T-helper 17 cell (primary cell): ENCODE results near the gene SEZ6. TPM values are rescaled to one million over a fixed set of nuclear protein-coding genes. Genes with fewer than 3 reads are reported as not detected.
A peak's percentile ranks its signal among the peaks of the same experiment; 100 is the strongest.

ENCODE experiments used
- ATAC-seq: fragments of 150-1000 bp; cut with Tn5 transposase; 2 replicates; pipeline ENCODE4 v1.10.0; 2021; ENCODE audit warnings: mild to moderate bottlenecking, moderate library complexity
- DNase-seq, 3 donors: peaks; one replicate each; pipeline versions ENCODE4 v3.0.0 to v3.0.0-alpha.2; 2020 to 2021
- H3K9me3 ChIP-seq: one replicate; pipeline ENCODE4 v1.7.0; 2013; ENCODE audit warnings: low read length, mild to moderate bottlenecking; ENCODE audit not compliant: control insufficient read depth, poor library complexity, severe bottlenecking
- H3K27ac Mint-ChIP-seq: one replicate; pipeline ENCODE4 v1.8.0; 2022; ENCODE audit warnings: mild to moderate bottlenecking, moderate library complexity, mixed read lengths
- H3K27me3 Mint-ChIP-seq: one replicate; pipeline ENCODE4 v1.8.0; 2022; ENCODE audit warnings: mixed read lengths
- H3K36me3 Mint-ChIP-seq: one replicate; pipeline ENCODE4 v1.8.0; 2022; ENCODE audit warnings: low read depth, mixed read lengths
- H3K4me1 Mint-ChIP-seq: one replicate; pipeline ENCODE4 v1.8.0; 2022; ENCODE audit warnings: mild to moderate bottlenecking, mixed read lengths
- H3K4me3 Mint-ChIP-seq: one replicate; pipeline ENCODE4 v1.8.0; 2022; ENCODE audit warnings: mild to moderate bottlenecking, moderate library complexity, mixed read lengths
- total RNA-seq, 4 donors: library from RNA in 2 of 4; stranded (reverse) in 2 of 4; gene quantifications; one replicate each; pipeline ENCODE4 v1.2.3 and lab custom pipeline; 2022 to 2026

The SEZ6 gene
- total RNA-seq, 2 donors from 2014 or later, result 0.35 to 0.47 TPM

DNA sequence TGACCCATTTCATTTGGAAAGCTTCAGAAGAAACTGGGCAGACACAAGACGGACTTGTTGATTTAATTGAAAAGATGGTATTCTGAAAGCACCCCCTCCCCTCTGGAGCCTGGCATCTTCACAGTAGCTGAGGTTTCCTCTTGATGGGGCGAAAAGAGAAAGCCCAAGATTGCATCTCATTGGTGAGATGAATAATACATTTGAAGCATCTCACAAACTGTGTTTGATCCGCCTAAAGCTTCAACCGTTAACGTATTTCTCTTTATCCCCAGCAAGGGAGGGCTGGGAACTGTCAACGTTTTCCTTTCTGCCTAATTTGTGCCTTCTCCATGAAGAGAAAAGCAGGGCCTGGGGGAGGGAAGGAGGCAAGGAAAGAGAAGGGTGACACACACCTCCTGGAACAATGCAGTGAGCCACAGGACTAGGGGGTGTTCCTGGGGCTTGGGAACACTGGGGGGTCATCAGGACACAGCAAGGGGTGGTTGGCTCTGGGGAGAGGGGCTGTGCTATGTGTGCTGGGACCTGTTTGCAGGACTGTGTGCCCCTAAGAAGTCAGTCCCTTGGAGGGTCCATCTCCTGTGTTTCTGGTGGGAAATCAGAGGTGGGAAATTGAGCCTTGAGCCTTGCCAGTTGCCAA, 18.6 kb upstream of the SEZ6 start:
- DNase-seq (no peak), ATAC-seq (no peak)
- Mint-ChIP-seq H3K4me1 (peaks cover 7% of the 10 kb centered on the region), H3K27me3 (peaks cover 78% of the 10 kb centered on the region), H3K4me3 (no peak overlapping the region), H3K27ac (no peak overlapping the region), H3K36me3 (peaks cover 7% of the 10 kb centered on the region)
- H3K9me3 ChIP-seq, result no peaks in the 10 kb centered on the region

GRCh38 chr17:29022074-29022473, 16.2 kb upstream of the SEZ6 start:
- ATAC-seq (no peak), DNase-seq (no peak)
- Mint-ChIP-seq H3K4me1 (peaks cover 12% of the 10 kb centered on the region), H3K27ac (no peak overlapping the region), H3K27me3 (peaks cover 80% of the 10 kb centered on the region), H3K4me3 (no peak overlapping the region), H3K36me3 (peaks cover 7% of the 10 kb centered on the region)
- no peaks in the 10 kb centered on the region for H3K9me3 ChIP-seq

DNA sequence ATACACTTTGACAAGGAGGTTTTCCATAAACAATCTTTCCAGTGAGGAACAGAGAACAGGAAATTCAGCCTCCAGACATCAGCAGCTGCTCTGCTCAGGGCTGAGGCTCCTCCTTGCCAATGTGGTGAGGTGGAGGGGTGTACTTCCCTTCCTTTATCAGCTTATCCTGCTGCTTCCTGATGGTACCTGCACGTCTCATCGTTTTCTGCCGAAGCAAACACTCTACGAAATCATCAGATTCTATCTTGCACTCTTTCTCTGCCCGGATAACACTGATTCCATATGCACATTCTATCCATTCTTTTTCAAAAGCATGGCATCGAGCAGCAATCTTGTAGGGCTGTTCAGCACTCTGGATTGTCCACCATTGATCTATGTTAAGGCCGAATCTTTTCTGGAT, 15.4 kb upstream of the SEZ6 start:
- peaks cover 81% of the 10 kb centered on the region for H3K27me3 Mint-ChIP-seq
- H3K4me1 Mint-ChIP-seq, result peaks cover 10% of the 10 kb centered on the region
- peak overlapping the region; percentile 39 for H3K4me3 Mint-ChIP-seq
- peaks cover 7% of the 10 kb centered on the region for H3K36me3 Mint-ChIP-seq
- H3K9me3 ChIP-seq, result no peaks in the 10 kb centered on the region
- H3K27ac Mint-ChIP-seq, result no peak overlapping the region
- DNase-seq, result no peak
- ATAC-seq, result no peak

- H3K9me3 ChIP-seq, result no peaks in the 10 kb centered on the region
- Mint-ChIP-seq H3K27ac (no peak overlapping the region), H3K4me3 (no peak overlapping the region), H3K27me3 (peaks cover 78% of the 10 kb centered on the region), H3K4me1 (peaks cover 10% of the 10 kb centered on the region), H3K36me3 (peaks cover 7% of the 10 kb centered on the region)
- DNase-seq (no peak), ATAC-seq (no peak)
Observed at GRCh38 chr17:29020576-29020975, 14.7 kb upstream of the SEZ6 start.

- H3K27ac Mint-ChIP-seq, result no peak overlapping the region
- peaks cover 78% of the 10 kb centered on the region for H3K27me3 Mint-ChIP-seq
- peaks cover 10% of the 10 kb centered on the region for H3K4me1 Mint-ChIP-seq
- H3K4me3 Mint-ChIP-seq, result peak overlapping the region; percentile 12
- H3K9me3 ChIP-seq, result no peaks in the 10 kb centered on the region
- DNase-seq, result no peak
- H3K36me3 Mint-ChIP-seq, result peaks cover 7% of the 10 kb centered on the region
- ATAC-seq, result no peak
Observed at GRCh38 chr17:29019475-29020181, 13.8 kb upstream of the SEZ6 start.

- Mint-ChIP-seq H3K4me3 (no peak overlapping the region), H3K27me3 (peaks cover 75% of the 10 kb centered on the region), H3K27ac (no peak overlapping the region), H3K36me3 (peaks cover 7% of the 10 kb centered on the region), H3K4me1 (peaks cover 10% of the 10 kb centered on the region)
- no peaks in the 10 kb centered on the region for H3K9me3 ChIP-seq
- ATAC-seq (no peak), DNase-seq (no peak)
Observed at GRCh38 chr17:29018788-29019474, 13.1 kb upstream of the SEZ6 start.

DNA sequence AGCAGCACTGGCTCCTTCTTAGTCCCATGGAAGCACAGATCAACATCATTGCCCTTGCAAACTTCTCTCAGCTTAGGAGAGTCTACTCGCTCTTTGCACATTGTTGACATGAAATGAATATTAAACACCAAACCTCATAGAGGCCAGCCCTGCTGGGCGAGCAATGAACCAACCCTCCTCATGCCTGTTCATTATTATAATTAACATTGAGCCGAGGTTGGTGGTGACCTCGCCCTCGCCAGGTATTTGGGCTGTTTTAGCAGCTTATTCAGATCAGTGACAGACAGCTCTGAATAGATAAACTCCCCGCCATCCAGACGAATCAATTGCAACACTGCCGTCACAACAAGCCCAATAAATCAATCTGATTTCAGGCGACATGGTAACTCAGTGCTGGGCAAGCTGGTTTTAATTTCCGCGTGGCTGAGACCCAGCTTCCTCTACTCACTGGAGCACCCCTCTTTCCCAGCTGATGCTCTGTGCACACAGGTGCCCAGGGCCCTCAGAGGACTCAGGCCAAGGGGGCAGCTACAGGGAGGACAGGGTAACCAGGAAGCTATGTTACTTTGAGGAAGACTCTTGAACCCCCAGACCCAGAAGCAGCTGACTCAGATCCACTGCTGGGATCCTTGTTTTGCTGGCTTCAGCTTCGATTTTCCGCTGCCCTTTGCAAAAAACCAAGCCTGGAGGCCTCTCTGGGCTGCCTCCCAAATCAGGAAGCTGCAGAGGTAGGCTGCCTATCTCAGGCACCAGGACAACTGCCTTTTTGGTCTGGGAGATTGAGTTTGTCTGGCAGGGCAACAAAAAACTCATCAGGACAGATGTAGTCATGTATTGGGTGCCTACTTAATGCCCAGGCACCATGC, 10.7 kb upstream of the SEZ6 start:
- no peak overlapping the region for H3K27ac Mint-ChIP-seq
- H3K4me1 Mint-ChIP-seq, result peaks cover 10% of the 10 kb centered on the region
- DNase-seq (no peak), ATAC-seq (no peak)
- H3K36me3 Mint-ChIP-seq, result peaks cover 6% of the 10 kb centered on the region
- H3K9me3 ChIP-seq, result no peaks in the 10 kb centered on the region
- H3K27me3 Mint-ChIP-seq, result peaks cover 65% of the 10 kb centered on the region
- no peak overlapping the region for H3K4me3 Mint-ChIP-seq

DNA sequence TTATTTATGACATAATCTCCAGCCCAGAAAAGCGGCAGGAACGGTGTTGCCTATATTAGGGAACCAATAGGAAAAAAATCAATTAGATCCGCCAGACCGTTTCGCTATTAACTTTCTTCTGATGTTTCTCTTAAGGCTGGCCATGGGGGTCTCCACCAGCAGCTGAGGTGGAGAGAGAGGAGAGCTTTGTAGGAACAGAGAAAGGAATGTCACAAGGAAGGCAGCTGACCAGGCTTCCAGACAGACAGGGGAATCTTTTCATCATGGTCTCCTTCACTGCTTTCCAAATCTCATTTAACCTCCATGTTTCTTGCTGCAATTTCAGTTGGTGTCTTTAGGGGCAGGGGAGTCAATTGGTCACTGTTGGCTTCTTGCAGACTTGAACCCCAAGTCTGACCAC, 8.9 kb upstream of the SEZ6 start:
- H3K36me3 Mint-ChIP-seq, result peaks cover 2% of the 10 kb centered on the region
- peaks cover 72% of the 10 kb centered on the region for H3K27me3 Mint-ChIP-seq
- H3K4me1 Mint-ChIP-seq, result peaks cover 7% of the 10 kb centered on the region
- no peak for ATAC-seq
- no peak for DNase-seq
- no peak overlapping the region for H3K27ac Mint-ChIP-seq
- no peak overlapping the region for H3K4me3 Mint-ChIP-seq
- no peaks in the 10 kb centered on the region for H3K9me3 ChIP-seq

DNA sequence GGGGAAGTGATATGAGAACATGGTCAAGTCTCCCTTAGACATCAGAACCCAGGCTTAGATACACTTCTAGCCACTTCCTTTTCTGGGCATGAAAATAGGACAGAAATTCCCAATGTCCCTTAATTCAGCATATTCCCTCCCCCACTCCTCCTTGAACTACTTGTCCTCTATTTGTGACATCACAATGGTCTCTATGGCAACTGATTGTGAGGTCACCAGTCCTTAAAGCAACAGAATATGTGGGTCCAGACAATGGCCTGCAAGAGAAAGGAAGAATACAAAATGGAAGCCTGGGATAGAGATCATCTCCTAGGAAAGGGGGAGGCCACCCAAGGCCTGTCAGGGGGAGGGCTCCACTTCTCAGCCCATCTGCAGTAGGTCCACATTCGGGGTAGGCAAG, 6.7 kb upstream of the SEZ6 start:
- Mint-ChIP-seq H3K27ac (no peak overlapping the region), H3K27me3 (peaks cover 72% of the 10 kb centered on the region), H3K36me3 (peaks cover 6% of the 10 kb centered on the region), H3K4me3 (no peak overlapping the region), H3K4me1 (no peaks in the 10 kb centered on the region)
- no peak for ATAC-seq
- no peak for DNase-seq
- H3K9me3 ChIP-seq, result no peaks in the 10 kb centered on the region

- Mint-ChIP-seq H3K27me3 (peaks cover 68% of the 10 kb centered on the region), H3K4me1 (no peaks in the 10 kb centered on the region), H3K4me3 (no peak overlapping the region), H3K27ac (no peak overlapping the region), H3K36me3 (peaks cover 8% of the 10 kb centered on the region)
- DNase-seq, result no peak
- ATAC-seq, result no peak
- H3K9me3 ChIP-seq, result no peaks in the 10 kb centered on the region
Observed at GRCh38 chr17:29010586-29010985, 4.8 kb upstream of the SEZ6 start.

- DNase-seq (no peak), ATAC-seq (no peak)
- Mint-ChIP-seq H3K36me3 (peaks cover 8% of the 10 kb centered on the region), H3K4me1 (no peaks in the 10 kb centered on the region), H3K27me3 (peaks cover 68% of the 10 kb centered on the region), H3K27ac (no peak overlapping the region), H3K4me3 (no peak overlapping the region)
- no peaks in the 10 kb centered on the region for H3K9me3 ChIP-seq
Observed at GRCh38 chr17:29010129-29010528, 4.3 kb upstream of the SEZ6 start.

- Mint-ChIP-seq H3K36me3 (peaks cover 9% of the 10 kb centered on the region), H3K27me3 (peaks cover 74% of the 10 kb centered on the region), H3K4me1 (no peaks in the 10 kb centered on the region), H3K4me3 (no peak overlapping the region), H3K27ac (no peak overlapping the region)
- no peak for DNase-seq
- ATAC-seq, result no peak
- no peaks in the 10 kb centered on the region for H3K9me3 ChIP-seq
Observed at GRCh38 chr17:29008591-29008990, 2.8 kb upstream of the SEZ6 start.

DNA sequence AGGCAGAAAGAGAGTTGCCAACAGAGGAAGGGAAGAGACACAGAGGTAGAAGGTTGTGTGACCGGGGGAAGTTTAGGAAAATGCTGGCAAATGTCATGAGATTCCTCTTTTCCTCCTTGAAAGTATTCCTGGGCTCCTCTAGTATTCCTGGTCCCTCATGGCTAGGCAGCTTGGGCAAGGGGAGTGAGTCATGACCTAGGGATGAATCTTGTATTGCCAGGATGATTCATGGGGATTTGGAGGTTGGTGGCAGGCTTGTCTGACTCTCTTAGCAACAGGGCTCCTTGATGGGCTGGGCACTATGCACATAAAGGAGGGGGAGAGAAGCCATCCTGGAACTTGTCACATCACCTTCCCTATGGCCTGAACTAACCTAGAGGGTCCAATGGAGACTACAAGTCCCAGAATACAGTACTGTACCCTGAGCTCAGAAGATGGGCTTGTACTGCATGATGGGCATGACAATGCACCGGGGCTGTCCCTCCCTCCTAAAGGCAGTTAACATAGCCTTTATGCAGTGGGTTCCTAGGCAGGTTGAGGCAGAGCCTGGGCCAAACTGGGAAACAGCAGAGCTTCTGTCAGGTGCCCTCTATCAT, 2.1 kb upstream of the SEZ6 start:
- no peaks in the 10 kb centered on the region for H3K9me3 ChIP-seq
- H3K4me1 Mint-ChIP-seq, result no peaks in the 10 kb centered on the region
- H3K36me3 Mint-ChIP-seq, result peaks cover 9% of the 10 kb centered on the region
- peaks cover 80% of the 10 kb centered on the region for H3K27me3 Mint-ChIP-seq
- H3K4me3 Mint-ChIP-seq, result no peak overlapping the region
- no peak overlapping the region for H3K27ac Mint-ChIP-seq
- ATAC-seq, result no peak
- DNase-seq, result no peak
